GM19238 (cell line): ENCODE results near the gene SFTPB.
"Not testable (repeated sequence)": the region's sequence is repeated elsewhere in the genome, so short reads cannot be mapped to it uniquely, and the experiment has no call there.

ENCODE experiments used
- DNase-seq: peaks from one replicate; pipeline ENCODE4 v3.0.0; 2011; ENCODE audit warnings: low spot score; ENCODE audit not compliant: insufficient read length

Gene SFTPB

DNA sequence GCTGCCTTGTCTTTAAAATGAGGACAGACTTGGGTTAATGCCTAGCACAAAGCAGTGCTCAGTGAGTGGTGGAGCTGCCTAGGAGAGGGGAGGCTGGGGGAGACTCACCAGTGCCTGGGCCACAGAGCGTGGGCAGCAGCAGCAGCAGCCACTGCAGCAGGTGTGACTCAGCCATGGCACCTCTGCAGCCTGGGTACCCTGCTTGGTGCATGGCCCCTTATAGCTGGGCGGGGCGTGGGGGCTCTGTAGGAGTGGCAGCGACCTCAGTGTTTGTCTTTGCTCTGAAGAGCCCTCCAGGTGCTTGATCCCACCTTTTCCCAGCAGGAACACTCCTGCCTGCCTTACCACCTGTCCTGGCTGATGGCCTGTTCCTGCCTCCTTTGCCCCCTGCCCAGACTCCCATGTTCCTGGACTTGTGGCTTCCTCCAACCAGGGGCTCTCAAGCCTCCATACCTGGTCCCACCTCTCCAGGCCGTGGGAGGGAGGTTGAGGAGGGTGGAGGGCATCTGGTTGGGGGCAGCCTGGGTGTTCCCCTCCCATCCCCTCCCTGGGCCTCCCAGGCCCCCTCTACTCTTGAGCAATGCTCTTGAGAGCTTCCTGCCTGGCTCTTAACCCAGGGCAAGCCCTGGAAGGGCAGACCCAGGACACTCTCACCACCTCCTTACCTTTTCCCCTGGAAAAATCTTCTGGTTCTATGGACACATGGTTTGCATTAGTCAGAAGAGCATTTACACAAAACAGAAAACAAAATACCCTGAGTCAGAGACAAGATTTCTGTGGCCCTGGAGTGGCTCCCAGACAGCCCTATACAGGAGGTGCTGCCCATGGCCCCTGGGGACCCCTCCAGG lies at the start of gene SFTPB:
Gene SFTPB, minus strand, starts transcription at position 191 of the 848 bp plus-strand sequence. Its CDS starts 16 bp downstream, at position 175.
- DNase-seq: no peak

GRCh38 chr2:85717308-85718008 lies 49.5 kb upstream of the SFTPB start:
- DNase-seq: no peak

DNA sequence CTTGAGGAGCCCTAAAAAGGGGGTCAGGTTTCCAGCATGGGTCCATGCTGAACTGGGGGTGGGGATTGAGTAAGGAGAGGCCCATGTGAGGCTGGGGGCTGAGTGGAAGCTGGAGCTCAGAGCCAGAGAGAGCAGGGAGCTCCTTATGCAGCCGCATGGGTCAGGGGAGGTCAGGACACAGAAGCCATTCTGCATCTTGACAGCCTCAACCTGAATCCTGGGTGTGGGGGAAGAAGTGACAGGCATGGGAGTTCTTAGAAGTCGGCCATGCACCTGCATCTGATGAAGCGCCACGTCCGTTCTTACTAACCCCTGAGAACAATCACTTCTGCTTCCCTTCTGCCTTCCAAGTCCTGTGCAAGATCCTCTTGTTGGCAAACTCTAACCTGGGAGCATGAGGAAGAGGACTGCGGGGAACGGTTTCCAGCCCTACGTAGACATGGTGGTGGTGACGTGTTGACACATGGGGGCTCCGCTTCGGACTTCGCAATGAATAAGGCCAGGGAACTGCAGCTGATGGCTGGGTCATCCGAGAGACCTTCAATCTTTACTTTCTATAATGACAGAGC lies 48.4 kb upstream of the SFTPB start:
- no peak for DNase-seq

GRCh38 chr2:85714841-85715240 lies 46.8 kb upstream of the SFTPB start:
- DNase-seq: no peak

DNA sequence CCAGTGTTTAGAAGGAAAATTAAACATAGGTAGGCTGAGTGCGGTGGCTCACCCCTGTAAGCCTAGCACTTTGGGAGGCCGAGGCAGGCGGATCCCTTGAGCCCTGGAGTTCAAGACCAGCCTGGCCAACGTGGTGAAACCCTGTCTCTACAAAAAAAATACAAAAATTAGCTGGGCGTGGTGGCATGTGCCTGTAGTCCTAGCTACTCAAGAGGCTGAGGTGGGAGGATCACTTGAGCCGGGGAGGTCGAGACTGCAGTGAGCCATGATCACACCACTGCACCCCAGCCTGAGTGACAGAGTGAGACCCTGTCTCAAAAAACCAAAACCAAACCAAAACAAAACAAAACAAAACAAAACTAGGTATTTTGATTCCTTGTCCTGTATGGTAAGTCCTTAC lies 46.4 kb upstream of the SFTPB start:
- DNase-seq: not testable (repeated sequence)

GRCh38 chr2:85713836-85714235 lies 45.8 kb upstream of the SFTPB start:
- DNase-seq: no peak

- no peak for DNase-seq
Measured at GRCh38 chr2:85712849-85713612, 45.0 kb upstream of the SFTPB start.

GRCh38 chr2:85712336-85712735 lies 44.3 kb upstream of the SFTPB start:
- DNase-seq: no peak

DNA sequence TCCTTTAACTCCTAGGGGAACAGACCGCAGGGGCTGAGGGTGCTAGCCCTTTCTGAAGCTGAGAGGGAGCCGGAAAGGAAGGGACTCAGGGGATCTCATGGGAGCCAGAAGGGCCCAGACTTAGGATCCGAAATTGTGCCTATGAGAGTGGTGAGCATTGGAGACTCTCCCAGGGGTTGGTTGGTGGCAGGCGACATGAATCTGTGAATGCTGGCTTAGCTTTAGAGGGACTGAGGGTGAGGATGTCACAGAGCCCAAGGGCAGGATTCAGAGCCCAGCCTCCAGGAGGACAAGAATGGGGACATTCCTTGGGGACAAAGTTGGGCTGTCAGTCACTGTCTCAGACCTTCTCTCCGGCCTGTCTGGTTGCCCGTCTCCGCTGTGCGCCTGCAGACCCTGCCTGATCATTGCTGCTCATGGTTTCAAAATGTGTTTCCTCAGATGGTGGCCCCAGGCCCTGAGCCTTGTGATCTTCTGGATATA lies 43.6 kb upstream of the SFTPB start:
- DNase-seq: no peak

DNA sequence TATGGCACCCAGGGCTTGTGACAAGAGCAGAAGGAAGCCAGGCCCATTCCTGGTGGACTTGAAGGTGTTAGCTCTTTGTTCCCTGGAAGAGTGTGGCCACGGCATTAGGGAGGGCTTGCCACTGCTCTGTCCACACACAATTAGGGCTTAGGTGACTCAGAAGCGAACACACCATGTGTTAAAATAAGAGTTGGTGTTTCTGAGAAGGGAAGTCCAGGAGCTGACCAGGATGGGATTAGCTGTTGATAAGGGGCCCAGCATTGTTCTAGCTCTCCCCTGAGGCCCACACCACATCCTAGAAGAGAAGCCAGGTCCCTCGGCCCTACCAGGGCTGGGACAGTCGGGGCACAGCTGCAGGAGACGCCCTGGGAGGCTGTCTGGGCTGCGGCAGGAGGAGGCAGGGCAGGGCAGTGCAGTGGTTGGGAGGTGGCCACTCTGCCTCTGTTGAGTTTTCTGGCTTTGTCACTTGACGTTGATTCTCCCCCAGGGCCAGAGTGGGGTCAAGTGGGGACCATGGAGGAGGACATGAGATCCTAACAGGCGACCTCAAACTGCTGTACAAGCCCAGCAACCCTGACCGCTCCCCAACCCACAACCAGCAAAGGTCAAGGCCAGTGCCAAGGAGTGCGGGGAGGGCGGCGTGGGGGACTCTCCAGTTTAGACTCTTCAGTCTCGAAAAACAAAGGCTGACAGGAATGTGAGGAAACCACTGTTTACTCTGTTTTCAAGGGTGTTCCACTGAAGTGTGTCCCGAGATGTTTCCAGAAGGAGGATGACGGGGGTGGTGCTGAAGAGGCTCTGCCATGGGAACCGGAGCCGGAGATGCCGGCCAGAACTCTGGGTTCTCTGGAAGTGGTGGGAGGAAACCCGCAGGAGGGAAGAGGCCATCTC lies 42.9 kb upstream of the SFTPB start:
- DNase-seq: no peak

- no peak for DNase-seq
Measured at GRCh38 chr2:85709401-85709811, 41.4 kb upstream of the SFTPB start.

DNA sequence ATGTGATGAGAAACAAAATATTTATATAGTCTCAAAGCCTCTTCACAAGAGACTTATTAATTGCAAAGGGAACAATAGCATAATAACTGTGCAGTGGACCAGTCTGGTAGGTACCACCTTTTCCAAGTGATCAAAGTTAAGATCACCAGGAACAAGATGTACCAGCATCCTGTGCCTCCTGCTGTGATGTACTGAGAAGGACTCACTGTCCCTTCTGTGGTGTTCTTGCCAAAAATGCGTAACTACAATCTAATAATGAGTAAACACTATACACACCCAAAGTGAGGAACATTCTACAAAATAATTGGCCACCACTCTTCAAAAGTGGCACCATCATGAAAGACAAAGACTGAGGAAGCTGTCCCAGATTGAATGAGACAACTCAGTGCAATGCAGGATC lies 40.6 kb upstream of the SFTPB start:
- DNase-seq: no peak

GRCh38 chr2:85707304-85707703 lies 39.3 kb upstream of the SFTPB start:
- peak; percentile 47 for DNase-seq

DNA sequence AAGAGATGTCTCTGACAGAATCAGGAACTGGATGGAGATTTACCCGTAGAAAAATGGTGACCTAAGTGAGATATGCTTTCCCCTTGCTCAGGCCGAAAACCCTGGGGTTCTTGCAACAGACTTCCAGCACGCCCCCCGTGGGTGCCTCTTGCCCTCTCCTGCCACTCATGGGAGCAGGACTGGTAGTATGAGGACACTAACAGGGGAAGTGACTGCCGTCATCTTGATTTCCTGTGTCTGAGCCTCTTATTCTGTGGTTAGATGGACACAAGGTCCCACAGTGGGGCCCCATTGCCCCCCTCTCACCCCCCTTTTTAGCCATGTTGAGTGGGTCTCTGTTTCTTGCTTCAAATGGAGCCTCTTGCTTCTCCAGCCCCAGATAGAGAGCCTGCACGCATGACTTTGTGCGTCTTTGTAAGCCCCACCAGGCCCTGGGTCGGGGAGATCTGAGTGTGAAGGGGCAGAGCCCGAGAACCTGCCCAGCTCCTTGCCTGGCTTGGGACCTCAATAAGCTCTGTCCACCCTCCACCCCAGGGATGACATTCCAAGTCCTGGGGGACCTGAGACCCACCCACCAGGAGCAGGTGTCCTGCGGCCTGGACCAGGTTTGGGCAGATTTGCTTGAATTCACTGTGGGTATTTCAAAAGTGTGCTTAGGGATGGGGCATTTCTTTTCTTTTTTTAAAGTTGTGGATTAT lies 38.7 kb upstream of the SFTPB start:
- no peak for DNase-seq

DNA sequence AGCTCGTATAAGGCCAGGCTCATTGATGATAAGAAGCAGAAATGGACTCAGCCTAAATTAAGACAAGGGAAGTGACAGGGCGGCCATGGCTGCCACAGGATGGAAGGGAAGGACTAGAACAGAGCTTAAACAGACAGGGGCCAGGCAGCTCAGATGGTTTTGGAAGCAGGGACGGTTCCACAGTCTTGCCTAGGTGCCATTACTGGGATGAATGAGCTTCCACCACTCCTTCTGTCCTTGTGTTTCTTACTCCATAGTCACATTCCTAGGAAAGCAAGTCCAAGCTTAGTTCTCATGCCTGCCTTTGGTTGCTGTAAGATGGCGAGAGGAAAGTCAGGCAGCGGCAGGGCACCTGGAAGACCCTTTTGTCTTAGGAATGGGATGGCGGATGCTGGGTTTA lies 38.1 kb upstream of the SFTPB start:
- no peak for DNase-seq

GRCh38 chr2:85705680-85706039 lies 37.7 kb upstream of the SFTPB start:
- no peak for DNase-seq

DNA sequence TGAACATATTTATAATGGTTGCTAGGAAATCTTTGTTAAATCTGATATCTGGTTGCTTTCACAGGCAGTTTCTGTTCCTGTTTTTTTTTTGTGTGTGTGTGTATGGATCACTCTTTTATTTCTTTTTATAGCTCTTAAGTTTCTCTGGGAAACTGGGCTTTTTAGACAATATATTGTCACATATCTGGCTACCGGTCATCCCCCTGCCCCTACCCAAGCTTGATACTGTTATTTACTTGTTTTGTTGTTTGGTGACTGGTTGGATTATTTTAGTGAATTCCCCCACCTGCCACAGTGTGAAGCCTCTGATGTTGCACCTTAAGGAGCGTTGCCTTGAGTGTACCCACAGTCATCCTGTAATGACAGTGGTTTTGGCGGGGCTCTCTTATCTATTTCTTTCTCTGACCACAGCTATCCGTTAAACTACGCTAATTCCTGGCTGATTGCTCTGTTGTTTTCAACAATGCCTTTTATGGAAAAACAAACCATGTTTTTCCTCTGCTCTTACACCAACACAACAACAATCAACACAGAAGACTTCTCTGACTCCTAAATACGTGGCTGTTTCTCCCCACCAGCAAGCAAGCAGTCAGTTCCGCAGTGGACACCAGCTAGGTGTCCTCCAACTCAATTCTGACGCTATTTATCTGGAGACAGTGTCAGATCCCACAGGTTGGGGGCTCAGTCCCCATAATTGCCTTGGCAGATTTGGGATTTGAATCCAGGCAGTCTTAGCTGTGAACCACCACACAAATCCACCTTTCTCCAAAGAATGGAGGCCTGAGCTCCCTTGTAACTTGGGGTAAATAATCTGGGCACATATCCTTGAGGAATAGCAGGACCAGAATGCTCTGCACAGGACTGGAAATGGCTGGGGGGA lies 37.0 kb upstream of the SFTPB start:
- no peak for DNase-seq

DNA sequence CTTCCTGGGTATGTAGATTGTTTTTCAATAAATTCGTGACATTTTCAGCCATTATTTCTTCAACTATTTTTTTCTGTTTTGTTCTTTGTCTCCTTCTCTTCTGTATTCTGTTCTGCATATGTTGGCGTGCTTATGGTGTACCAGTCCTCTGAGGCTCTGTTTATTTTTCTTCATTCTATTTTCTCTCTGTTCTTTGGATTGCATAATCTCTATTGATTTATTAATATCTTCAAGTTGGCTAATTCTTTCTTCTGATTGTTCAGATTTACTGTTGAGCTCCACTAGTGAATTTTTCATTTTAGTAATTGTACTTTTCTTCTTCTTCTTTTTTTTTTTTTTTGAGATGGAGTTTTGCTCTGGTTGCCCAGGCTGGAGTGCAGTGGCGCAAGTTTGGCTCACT lies 36.0 kb upstream of the SFTPB start:
- DNase-seq: no peak

- DNase-seq: no peak
Measured at GRCh38 chr2:85703329-85703728, 35.3 kb upstream of the SFTPB start.
